H1 (cell line): Measurements from ENCODE around the gene CCDC88C. TPM values are rescaled to one million over a fixed set of nuclear protein-coding genes. Genes with fewer than 3 reads are reported as not detected.
A peak's percentile ranks its signal among the peaks of the same experiment; 100 is the strongest.

Experiments
- CTCF ChIA-PET: fragments of 300-600 bp; sonication (Branson Sonifier 250); formaldehyde crosslinking; loops from one replicate; lab custom pipeline; 2021; ENCODE audit not compliant: partially characterized antibody; lab: Charles Lee
- POLR2A ChIA-PET: fragments of 300-600 bp; sonication (Branson Sonifier 250); formaldehyde crosslinking; loops from one replicate; lab custom pipeline; 2021; ENCODE audit warnings: inconsistent platforms; ENCODE audit not compliant: partially characterized antibody; lab: Charles Lee
- DNase-seq, 2 experiments: peaks; one replicate each; pipeline versions ENCODE4 v3.0.0 to v3.0.0-alpha.2; 2010 to 2022; ENCODE audit warnings: low spot score in 2 of 2, low read depth in 1 of 2, mixed read lengths in 1 of 2
- FAIRE-seq: peaks from 2 replicates; lab custom pipeline; 2011; peaks lifted over from hg19 to GRCh38; lab: Jason Lieb, UNC
- H2AFZ ChIP-seq: 2 replicates; pipeline ENCODE4 v1.8.1; 2012; ENCODE audit warnings: low read length, inconsistent platforms
- H2AK5ac ChIP-seq: 2 replicates; pipeline ENCODE4 v1.6.1; 2013; ENCODE audit warnings: low read depth, low read length
- H2BK120ac ChIP-seq: replicated peaks from 2 replicates; pipeline ENCODE3; 2013; ENCODE audit warnings: low read depth, low read length, inconsistent platforms
- H2BK12ac ChIP-seq: 2 replicates; pipeline ENCODE4 v1.6.1; 2013; ENCODE audit warnings: low read depth, low read length
- H2BK15ac ChIP-seq: 2 replicates; pipeline ENCODE4 v1.6.1; 2013; ENCODE audit warnings: low read length
- H2BK20ac ChIP-seq: 2 replicates; pipeline ENCODE4 v1.6.1; 2013; ENCODE audit warnings: low read length
- H2BK5ac ChIP-seq: 2 replicates; pipeline ENCODE4 v1.6.1; 2013; ENCODE audit warnings: low read depth, low read length
- H3K14ac ChIP-seq: 2 replicates; pipeline ENCODE4 v1.6.1; 2013; ENCODE audit warnings: inconsistent platforms; ENCODE audit not compliant: insufficient read length
- H3K18ac ChIP-seq: 2 replicates; pipeline ENCODE4 v1.6.1; 2013; ENCODE audit warnings: low read length; ENCODE audit errors: extremely low read depth
- H3K23ac ChIP-seq: 2 replicates; pipeline ENCODE4 v1.6.1; 2013; ENCODE audit warnings: inconsistent platforms; ENCODE audit not compliant: insufficient read length
- H3K23me2 ChIP-seq: 2 replicates; pipeline ENCODE4 v1.6.1; 2013; ENCODE audit warnings: low read depth, low read length
- H3K27ac ChIP-seq: 2 replicates; pipeline ENCODE4 v1.6.1; 2011; ENCODE audit warnings: low read depth, low read length, inconsistent platforms
- H3K27me3 ChIP-seq, 4 experiments: replicated peaks in 1 of 4; 1 replicate in 1 of 4; 2 replicates in 3 of 4; pipeline versions ENCODE4 v1.6.1 to v1.8.1; 2011 to 2013; ENCODE audit warnings: low read length in 3 of 4, mild to moderate bottlenecking in 3 of 4, inconsistent platforms in 2 of 4, mixed read lengths in 2 of 4, moderate library complexity in 1 of 4; ENCODE audit not compliant: control insufficient read depth in 3 of 4, insufficient read depth in 3 of 4; ENCODE audit errors: extremely low read depth in 1 of 4
- H3K36me3 ChIP-seq, 4 experiments: 2 replicates each; pipeline versions ENCODE4 v1.6.1 to v1.8.1; 2011 to 2013; ENCODE audit warnings: mild to moderate bottlenecking in 4 of 4, low read length in 3 of 4, moderate library complexity in 2 of 4, control low read depth in 1 of 4, inconsistent platforms in 1 of 4; ENCODE audit not compliant: insufficient read depth in 4 of 4, control insufficient read depth in 2 of 4
- H3K4ac ChIP-seq: replicated peaks from 2 replicates; pipeline ENCODE3; 2013; ENCODE audit warnings: low read length, low read depth, mixed read lengths, inconsistent platforms; ENCODE audit not compliant: insufficient read length
- H3K4me1 ChIP-seq, 4 experiments: replicated peaks in 1 of 4; 1 replicate in 1 of 4; 2 replicates in 3 of 4; pipeline versions ENCODE4 v1.6.1 to v1.8.1; 2011 to 2013; ENCODE audit warnings: low read length in 3 of 4, inconsistent platforms in 2 of 4, mixed read lengths in 1 of 4; ENCODE audit not compliant: insufficient read depth in 4 of 4, control insufficient read depth in 3 of 4
- H3K4me2 ChIP-seq, 2 experiments: 2 replicates each; pipeline versions ENCODE4 v1.6.1 to v1.8.1; 2011 to 2013; ENCODE audit warnings: low read depth in 2 of 2, low read length in 2 of 2, control low read depth in 1 of 2, inconsistent platforms in 1 of 2, mild to moderate bottlenecking in 1 of 2; ENCODE audit not compliant: insufficient read depth in 1 of 2
- H3K4me3 ChIP-seq, 4 experiments: fragments of 200-600, 300-600 bp in 1 of 4; sonication (generic), shearing (Covaris generic), sonication (Bioruptor Twin) in 1 of 4; 2 replicates each; pipeline versions ENCODE4 v1.5.1 to v1.8.1; 2011 to 2016; ENCODE audit warnings: low read length in 4 of 4, low read depth in 3 of 4, control low read depth in 2 of 4, inconsistent platforms in 2 of 4, mild to moderate bottlenecking in 2 of 4, mixed read lengths in 1 of 4, moderate library complexity in 1 of 4; ENCODE audit not compliant: insufficient read depth in 2 of 4; ENCODE audit errors: extremely low read depth in 1 of 4
- H3K56ac ChIP-seq: replicated peaks from 2 replicates; pipeline ENCODE3; 2013; ENCODE audit warnings: low read depth, mild to moderate bottlenecking, mixed read lengths, low read length, inconsistent platforms; ENCODE audit not compliant: insufficient read length
- H3K79me1 ChIP-seq: 2 replicates; pipeline ENCODE4 v1.6.1; 2013; ENCODE audit warnings: low read depth, low read length, control low read depth
- H3K79me2 ChIP-seq, 2 experiments: 2 replicates each; pipeline versions ENCODE4 v1.6.1 to v1.8.1; 2012 to 2013; ENCODE audit warnings: low read length in 2 of 2, mild to moderate bottlenecking in 2 of 2, inconsistent platforms in 1 of 2; ENCODE audit not compliant: insufficient read depth in 2 of 2, control insufficient read depth in 1 of 2
- H3K9ac ChIP-seq, 4 experiments: replicated peaks in 1 of 4; 1 replicate in 1 of 4; 2 replicates in 3 of 4; pipeline versions ENCODE4 v1.6.1 to v1.8.1; 2011 to 2013; ENCODE audit warnings: low read depth in 3 of 4, low read length in 3 of 4, control low read depth in 2 of 4, mild to moderate bottlenecking in 2 of 4, moderate library complexity in 2 of 4, inconsistent platforms in 1 of 4; ENCODE audit errors: extremely low read depth in 1 of 4
- H3K9me3 ChIP-seq, 2 experiments: 2 replicates each; pipeline versions ENCODE4 v1.6.1 to v1.8.1; 2012 to 2013; ENCODE audit warnings: mild to moderate bottlenecking in 2 of 2, moderate library complexity in 2 of 2, control low read depth in 1 of 2, inconsistent platforms in 1 of 2, low read depth in 1 of 2, low read length in 1 of 2, mixed read lengths in 1 of 2; ENCODE audit not compliant: insufficient read depth in 2 of 2
- H4K20me1 ChIP-seq, 2 experiments: replicated peaks in 1 of 2; 2 replicates each; pipeline versions ENCODE3 to v1.8.1; 2011 to 2013; ENCODE audit warnings: inconsistent platforms in 2 of 2, low read length in 2 of 2, mild to moderate bottlenecking in 1 of 2; ENCODE audit not compliant: insufficient read depth in 2 of 2, control insufficient read depth in 1 of 2
- H4K5ac ChIP-seq: 2 replicates; pipeline ENCODE4 v1.6.1; 2013; ENCODE audit warnings: low read length, low read depth, mixed read lengths, inconsistent platforms; ENCODE audit not compliant: insufficient read length
- H4K8ac ChIP-seq: 2 replicates; pipeline ENCODE4 v1.8.0; 2013; ENCODE audit warnings: mild to moderate bottlenecking, moderate library complexity, low read length, inconsistent platforms; ENCODE audit not compliant: insufficient read depth; ENCODE audit errors: extremely low read depth
- H4K91ac ChIP-seq: replicated peaks from 2 replicates; pipeline ENCODE3; 2013; ENCODE audit warnings: low read length, mixed read lengths, inconsistent platforms; ENCODE audit not compliant: insufficient read length
- ASH2L ChIP-seq: fragments of 200-600, 300-600 bp; sonication (generic); IDR thresholded peaks from one replicate; pipeline ENCODE4 v1.7.1; 2017; ENCODE audit warnings: low read length
- CBX8 ChIP-seq: fragments of 300-800, 300-1000 bp; sonication (generic); IDR thresholded peaks from 2 replicates; pipeline ENCODE4 v1.7.1; 2016; ENCODE audit warnings: low read depth, low read length, borderline replicate concordance
- EZH2 ChIP-seq: fragments of 200-600 bp; sonication (generic); IDR thresholded peaks from 2 replicates; pipeline ENCODE4 v1.7.1; 2012; ENCODE audit warnings: low read depth, mild to moderate bottlenecking, moderate library complexity, low read length, inconsistent platforms; ENCODE audit not compliant: severe bottlenecking
- JUN ChIP-seq: IDR thresholded peaks from 2 replicates; pipeline ENCODE4 v1.6.1; 2011; ENCODE audit warnings: low read depth, mild to moderate bottlenecking, improper control_type of control experiment, low read length
- KDM4A ChIP-seq: IDR thresholded peaks from one replicate; pipeline ENCODE4 v1.7.1; 2012; ENCODE audit warnings: low read depth, mild to moderate bottlenecking, moderate library complexity, low read length, inconsistent platforms; ENCODE audit not compliant: severe bottlenecking
- NRF1 ChIP-seq: IDR thresholded peaks from 2 replicates; pipeline ENCODE4 v1.6.1; 2011; ENCODE audit warnings: mild to moderate bottlenecking, low read depth, low read length, improper control_type of control experiment
- RFX5 ChIP-seq: IDR thresholded peaks from 2 replicates; pipeline ENCODE4 v1.6.1; 2011; ENCODE audit warnings: low read depth, low read length, improper control_type of control experiment, borderline replicate concordance
- SP1 ChIP-seq: IDR thresholded peaks from 2 replicates; pipeline ENCODE4 v1.6.1; 2011; ENCODE audit warnings: low read depth, low read length
- SP2 ChIP-seq: IDR thresholded peaks from 2 replicates; pipeline ENCODE4 v1.6.1; 2012; ENCODE audit warnings: mild to moderate bottlenecking, low read length, inconsistent platforms
- TBP ChIP-seq: IDR thresholded peaks from 2 replicates; pipeline ENCODE4 v1.6.1; 2011; ENCODE audit warnings: low read depth, low read length, improper control_type of control experiment
- TCF12 ChIP-seq: IDR thresholded peaks from 2 replicates; pipeline ENCODE4 v1.6.1; 2011; ENCODE audit warnings: low read depth, mild to moderate bottlenecking, low read length
- WGBS, 2 experiments: shearing (Covaris generic) in 1 of 2; methylation state at CpG; one replicate each; pipeline versions ENCODE4 v1.1.6 to v1.1.7; 2013 to 2015; ENCODE audit warnings: low lambda C conversion rate in 2 of 2, mixed read lengths in 2 of 2, inconsistent platforms in 1 of 2, low coverage in 1 of 2, missing lambda C conversion rate in 1 of 2; ENCODE audit not compliant: insufficient replicate concordance in 2 of 2, insufficient coverage in 1 of 2, insufficient read length in 1 of 2; ENCODE audit errors: extremely low coverage in 1 of 2, missing lambda C conversion rate in 1 of 2; 5-methylcytosine and 5-hydroxymethylcytosine counted together
- polyA plus RNA-seq, 7 experiments: library from polyadenylated mRNA; depleted of rRNA in 3 of 7; stranded (reverse) in 5 of 7; unstranded in 2 of 7; fragments of >200 nt in 5 of 7; fragments of 200-250 nt in 2 of 7; gene quantifications; 1 replicate in 5 of 7; 2 replicates in 1 of 7; 4 replicates in 1 of 7; pipeline versions ENCODE4 v1.2.1 to v1.2.3, GENCODE V29; 2011 to 2013; ENCODE audit warnings: missing spikeins in 2 of 7, mixed read lengths in 2 of 7
- total RNA-seq: library from RNA; stranded (reverse); fragmentation: NEBNext Ultra II Directional; extraction: Animal tissue kit (Norgen Biotek cat#: 25700); gene quantifications from 2 replicates; pipeline ENCODE4 v1.2.1, GENCODE V29; 2021
- TF ChIP-seq, protein P1 (sequence below): IDR thresholded peaks from 2 replicates; pipeline ENCODE4 v1.6.1; 2011; ENCODE audit warnings: low read length, improper control_type of control experiment

CCDC88C gene
- total and polyA plus RNA-seq, 2 of the 8 experiments (the other 6 are each of a cell fraction or from before 2014, with no cell fraction given), result 10.3 to 57.7 TPM

DNA sequence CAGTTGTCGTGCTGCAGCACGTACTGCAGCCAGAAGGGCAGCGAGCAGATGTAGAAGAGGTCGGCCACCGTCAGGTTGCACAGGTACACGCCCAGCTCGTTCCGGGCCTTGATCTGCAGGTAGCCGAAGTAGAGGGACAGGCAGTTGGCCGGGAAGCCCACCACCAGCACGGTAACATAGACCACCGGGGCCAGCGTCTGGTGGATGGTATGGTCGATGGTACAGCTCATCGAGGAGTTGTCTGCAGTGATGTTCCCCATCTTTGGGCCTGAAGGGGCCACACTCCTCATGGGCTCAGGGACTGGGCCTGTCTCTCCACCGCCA is 182.9 kb downstream of the CCDC88C start:
- no peaks in the 10 kb centered on the region for H3K23me2 ChIP-seq
- H3K9me3 ChIP-seq, result peaks cover 5 to 7% of the 10 kb centered on the region in 2 experiments; a peak in 3 of 4 replicates
- no peak overlapping the region for H3K56ac ChIP-seq
- FAIRE-seq (no peak), DNase-seq (no peak)
- no peak overlapping the region for H4K91ac ChIP-seq
- H3K27ac ChIP-seq, result no peak overlapping the region
- no peak overlapping the region for H4K8ac ChIP-seq
- no peak overlapping the region for H3K18ac ChIP-seq
- H3K4me3 ChIP-seq, result no peak overlapping the region
- H2BK120ac ChIP-seq, result no peak overlapping the region
- no peak overlapping the region for H2AFZ ChIP-seq
- no peak overlapping the region; the same call in 1 of the 2 replicates for H2BK5ac ChIP-seq
- no peaks in the 10 kb centered on the region; a peak in 1 of 7 replicates for H3K4me1 ChIP-seq
- no peak overlapping the region for H3K9ac ChIP-seq
- H2BK20ac ChIP-seq, result no peak overlapping the region
- no peak overlapping the region for H2BK15ac ChIP-seq
- peaks cover 0 to 2% (median 0%) of the 10 kb centered on the region in 4 experiments; a peak in 1 of 7 replicates for H3K27me3 ChIP-seq
- no peak overlapping the region for H4K5ac ChIP-seq
- CTCF ChIA-PET, result interaction anchor here (0.7 to 1.6 kb wide), 7 partner anchors 10 to 49 kb away, joined by 3 to 8 read pairs (median 3); partner anchors contain the start of gene GPR68
- POLR2A ChIA-PET, result interaction anchor here (0.6 to 2.8 kb wide), 2 partner anchors 9 to 28 kb away, joined by 3 to 14 read pairs; partner anchors contain the start of gene GPR68
- H3K4me2 ChIP-seq, result no peak overlapping the region
- H3K23ac ChIP-seq, result no peak overlapping the region
- H3K79me2 ChIP-seq, result no peaks in the 10 kb centered on the region
- no peak overlapping the region for H2AK5ac ChIP-seq
- H3K36me3 ChIP-seq, result no peaks in the 10 kb centered on the region
- 95% methylated on average over 16 of the region's 16 CpGs; no CpG with 5 or more reads in 1 of the 2 experiments for WGBS, 2 experiments
- H3K4ac ChIP-seq, result no peak overlapping the region
- no peaks in the 10 kb centered on the region for H4K20me1 ChIP-seq
- H2BK12ac ChIP-seq, result 0 out of 2 replicates have a peak overlapping the region, but pooled peaks have one; percentile 39
- H3K14ac ChIP-seq, result no peak overlapping the region
- no peaks in the 10 kb centered on the region for H3K79me1 ChIP-seq
- TF ChIP-seq SP2 (no peak), CBX8 (no peak), TCF12 (no peak), EZH2 (no peak), KDM4A (no peak), SP1 (no peak), NRF1 (no peak), JUN (no peak), RFX5 (no peak), TBP (no peak), ASH2L (no peak)
- TF ChIP-seq, protein P1, sequence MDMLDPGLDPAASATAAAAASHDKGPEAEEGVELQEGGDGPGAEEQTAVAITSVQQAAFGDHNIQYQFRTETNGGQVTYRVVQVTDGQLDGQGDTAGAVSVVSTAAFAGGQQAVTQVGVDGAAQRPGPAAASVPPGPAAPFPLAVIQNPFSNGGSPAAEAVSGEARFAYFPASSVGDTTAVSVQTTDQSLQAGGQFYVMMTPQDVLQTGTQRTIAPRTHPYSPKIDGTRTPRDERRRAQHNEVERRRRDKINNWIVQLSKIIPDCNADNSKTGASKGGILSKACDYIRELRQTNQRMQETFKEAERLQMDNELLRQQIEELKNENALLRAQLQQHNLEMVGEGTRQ, result no peak
